KBM-7 (cell line): ENCODE results near the gene MAP4K2.
"Not testable (repeated sequence)": the region's sequence is repeated elsewhere in the genome, so short reads cannot be mapped to it uniquely, and the experiment has no call there.

Experiments used
- DNase-seq: peaks from one replicate; pipeline ENCODE4 v3.0.0-alpha.2; 2015
- in situ Hi-C: fragments of 300-500 bp; cut with MboI; formaldehyde crosslinking; loops from 2 replicates; pipeline ENCODE4 v1.14.3; 2020; ENCODE audit warnings: low sequenced_read_pairs, low pct_unique_long_range_greater_than_20kb, mixed read lengths

MAP4K2 gene

DNA sequence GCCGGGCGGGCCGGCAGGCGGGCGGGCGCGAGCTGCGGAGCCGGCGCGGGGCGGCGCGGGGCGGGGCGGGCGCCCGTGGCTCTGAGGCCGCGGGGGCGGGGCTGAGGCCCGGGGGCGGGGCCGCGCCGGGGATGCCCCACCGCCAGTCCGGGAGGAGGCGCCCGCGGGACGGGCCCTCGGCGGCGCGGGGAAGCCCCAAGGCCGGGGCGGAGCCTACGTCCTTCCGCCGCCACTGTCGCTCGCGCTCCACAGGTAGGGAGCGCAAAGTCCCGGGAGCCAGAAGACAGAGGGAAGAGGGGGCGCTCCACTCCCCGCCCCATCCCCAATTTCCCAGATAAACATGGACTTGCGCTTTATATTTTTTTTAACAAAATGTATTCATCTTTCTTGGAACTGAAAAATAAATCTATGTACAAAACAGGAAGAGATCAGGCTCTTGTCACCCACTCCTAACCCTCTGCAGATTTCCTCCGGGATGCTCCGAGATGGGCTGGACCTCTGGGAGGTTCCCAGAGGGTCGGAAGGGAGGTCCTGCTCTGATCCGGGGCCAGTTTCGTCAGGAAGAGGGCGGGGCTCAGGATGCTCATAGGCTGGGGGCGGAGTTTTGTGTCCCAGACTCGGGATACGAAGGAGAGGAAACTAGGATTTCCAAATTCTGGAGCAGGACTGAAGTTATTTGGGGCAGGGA lies at the start of gene MAP4K2:
Gene MAP4K2 (minus strand): TSS at position 57 of the 688 bp plus-strand sequence. CDS start 65 bp downstream, outside the sequence.
- in situ Hi-C loops, result no loop called here
- peak; percentile 73 for DNase-seq

- in situ Hi-C loops, result no loop called here
- DNase-seq, result no peak
These were observed 48.9 kb upstream of the MAP4K2 start for GRCh38 chr11:64851831-64852351.

DNA sequence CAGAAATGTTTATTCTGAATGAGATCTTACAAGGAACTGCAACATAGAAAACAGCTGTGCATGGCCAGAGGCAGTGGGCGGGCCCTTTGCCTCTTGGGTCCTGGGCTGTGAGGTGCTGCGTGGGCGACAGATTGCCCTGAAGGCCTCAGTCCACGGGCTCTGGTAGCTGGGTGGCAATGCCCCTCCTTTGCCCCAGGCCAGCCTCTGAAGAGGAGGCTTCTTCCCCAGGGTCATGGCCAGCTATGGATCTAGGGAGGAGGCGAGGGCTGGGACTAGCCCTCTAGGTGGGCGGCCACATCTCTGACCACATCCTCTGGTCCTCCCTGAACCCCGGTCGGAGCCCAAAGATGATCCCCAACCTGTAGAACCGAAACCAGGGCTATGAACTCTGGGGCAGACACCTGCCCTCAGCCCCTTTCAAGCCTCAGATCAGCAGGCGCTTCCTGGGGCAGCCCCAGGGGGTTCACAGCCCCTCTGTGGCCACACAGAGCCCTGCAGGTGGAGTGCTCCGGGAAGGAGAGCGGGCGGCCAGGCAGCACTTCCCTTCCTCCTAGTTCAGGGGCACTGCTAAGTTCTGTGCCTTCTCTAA lies 48.1 kb upstream of the MAP4K2 start:
- in situ Hi-C loops, result no loop called here
- DNase-seq, result no peak

DNA sequence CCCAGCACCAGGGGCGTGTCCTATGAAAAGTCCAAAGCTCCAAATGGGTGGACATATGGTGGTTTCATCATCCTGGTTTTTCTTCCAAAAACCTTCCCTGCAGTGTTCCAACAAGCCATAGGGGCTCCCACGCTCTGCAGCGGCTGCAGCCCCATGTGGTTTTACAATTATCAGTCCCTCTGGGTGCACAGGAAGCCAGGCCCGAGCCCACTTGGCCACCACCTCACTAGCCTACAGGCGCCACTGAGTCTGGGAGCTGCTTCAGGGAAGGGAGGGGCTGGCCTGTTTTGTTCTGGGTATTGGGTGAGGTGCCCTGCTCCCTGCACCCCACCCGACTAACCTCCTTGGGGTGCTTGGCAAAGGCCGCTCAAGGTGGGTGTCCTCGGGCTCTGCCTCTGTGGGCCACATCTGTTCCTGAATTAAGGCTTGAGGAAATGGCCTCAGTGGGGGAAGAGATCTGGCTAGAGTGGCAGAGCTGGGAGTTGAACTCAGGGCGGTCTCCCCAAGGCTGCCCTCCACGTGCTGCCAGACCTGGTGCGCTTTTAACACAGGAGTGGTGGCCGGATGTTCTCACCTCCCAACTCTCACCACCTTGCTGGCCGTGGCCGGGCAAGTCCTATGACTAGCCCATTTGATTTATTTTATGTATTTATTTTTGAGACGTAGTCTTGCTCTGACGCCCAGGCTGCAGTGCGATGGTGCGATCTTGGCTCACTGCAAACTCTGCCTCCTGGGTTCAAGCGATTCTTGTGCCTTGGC lies 46.8 kb upstream of the MAP4K2 start:
- no peak for DNase-seq
- in situ Hi-C loops, result no loop called here

DNA sequence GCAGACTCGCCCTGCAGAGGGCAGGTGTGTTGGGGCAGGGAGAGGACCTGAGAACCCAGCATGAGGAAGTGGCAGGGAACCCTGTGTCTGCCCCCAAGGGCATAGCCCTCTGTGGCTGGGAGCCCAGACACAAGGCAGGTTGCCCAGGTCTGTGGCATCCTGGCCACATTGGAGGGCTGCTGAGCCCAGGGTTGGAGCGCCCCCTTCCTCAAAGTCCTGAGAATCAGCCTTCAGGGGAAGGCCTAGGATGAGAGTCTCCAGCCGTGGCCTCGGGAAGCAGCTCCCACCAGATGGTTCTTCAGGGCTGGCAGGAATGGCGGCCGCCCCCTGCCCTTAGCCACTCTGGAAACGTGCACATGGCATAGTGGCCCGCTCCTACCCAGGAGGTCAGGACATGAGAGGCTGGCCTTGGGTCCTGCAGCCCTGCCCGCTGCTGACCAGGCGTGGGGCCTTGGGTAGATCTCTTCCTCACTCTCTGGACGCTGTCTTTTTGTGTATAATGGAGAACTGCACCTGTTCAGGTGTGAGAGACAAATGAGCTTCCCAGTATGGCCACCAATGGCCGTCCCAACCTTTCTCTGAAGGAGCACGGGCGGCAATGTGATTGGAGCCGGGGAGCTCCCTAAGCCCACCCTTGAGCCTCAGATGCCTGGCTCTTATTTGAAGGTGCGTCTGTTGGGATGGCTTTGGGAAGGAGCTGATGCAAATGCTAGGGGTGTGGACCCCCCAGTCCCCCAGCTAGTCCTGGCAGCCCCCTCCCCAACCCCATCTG lies 46.0 kb upstream of the MAP4K2 start:
- in situ Hi-C loops, result no loop called here
- no peak for DNase-seq

DNA sequence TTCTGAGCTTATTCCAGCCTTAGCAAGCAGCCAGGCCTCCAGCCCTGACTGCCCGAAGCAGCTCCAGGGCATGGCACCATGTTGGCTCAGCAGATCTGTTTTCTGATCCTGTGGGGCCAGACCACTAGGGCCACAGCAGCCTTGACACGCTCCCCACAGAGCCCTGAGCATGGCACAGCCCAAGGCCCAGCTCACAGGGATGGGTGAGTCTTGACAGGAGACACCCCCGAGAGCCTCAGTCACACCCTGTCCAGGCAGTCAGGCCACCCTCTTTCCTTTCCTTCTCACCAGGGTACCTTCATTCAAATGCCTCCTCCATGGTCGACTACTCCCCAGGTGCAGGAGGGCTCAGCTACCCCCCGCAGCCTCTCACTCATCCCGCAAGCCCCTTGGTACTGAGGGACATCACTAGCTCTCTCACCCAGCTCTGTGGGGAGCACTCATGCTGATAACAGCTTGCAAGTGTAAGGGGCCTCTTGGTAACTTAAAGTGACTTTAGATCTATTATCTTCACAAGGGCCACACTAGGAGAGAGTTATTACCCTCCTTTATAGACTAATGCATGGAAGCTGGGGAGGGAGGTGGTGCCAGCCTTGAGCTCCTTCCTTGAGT lies 45.3 kb upstream of the MAP4K2 start:
- DNase-seq, result no peak
- in situ Hi-C loops, result no loop called here

GRCh38 chr11:64846998-64847666 lies 44.1 kb upstream of the MAP4K2 start:
- in situ Hi-C loops, result no loop called here

GRCh38 chr11:64845776-64846129 lies 42.7 kb upstream of the MAP4K2 start:
- in situ Hi-C loops, DNase-seq: not testable (repeated sequence)

More at GRCh38 chr11:64846998-64847666, 44.1 kb upstream of the MAP4K2 start:
- peak; percentile 92 for DNase-seq

DNA sequence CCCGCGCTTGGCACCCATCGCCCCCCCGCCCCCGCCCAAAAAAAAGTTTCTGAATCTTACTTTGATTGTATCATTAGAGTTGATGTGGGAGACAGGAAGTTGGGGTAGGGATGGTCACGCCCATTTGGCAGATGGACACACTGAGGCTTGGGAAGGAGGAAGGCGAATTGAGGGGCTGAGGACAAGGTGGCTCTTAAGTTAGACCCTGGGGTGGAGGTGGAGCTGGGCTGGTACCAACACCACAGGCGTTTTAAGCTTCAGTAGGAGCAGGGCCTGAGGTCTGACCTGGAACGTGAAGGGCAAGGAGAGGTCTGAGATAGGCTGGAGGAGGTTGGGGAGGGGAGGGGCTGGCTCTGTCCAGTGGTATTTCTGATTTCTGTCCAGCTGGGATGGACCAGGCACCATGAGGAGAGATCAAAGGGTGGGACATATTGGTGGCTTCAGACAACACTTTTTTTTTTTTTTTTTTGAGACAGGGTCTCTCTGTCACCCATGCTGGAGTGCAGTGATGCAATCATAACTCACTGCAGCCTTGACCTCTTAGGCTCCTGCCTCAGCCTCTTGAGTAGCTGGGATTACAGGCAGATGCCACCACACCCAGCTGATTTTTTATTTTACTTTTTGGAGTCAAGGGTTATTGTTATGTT lies 42.2 kb upstream of the MAP4K2 start:
- in situ Hi-C loops, result no loop called here
- no peak for DNase-seq

- in situ Hi-C loops, result no loop called here
- DNase-seq, result peak; percentile 62
These were observed 41.5 kb upstream of the MAP4K2 start, which contains the start of gene CDC42BPG for GRCh38 chr11:64844330-64845128. TSS of gene CDC42BPG (minus strand) at chr11:64844653. CDS start at chr11:64844569, 84 bp downstream.

- in situ Hi-C loops, result no loop called here
- no peak for DNase-seq
These were observed 40.8 kb upstream of the MAP4K2 start for GRCh38 chr11:64843686-64844329.

DNA sequence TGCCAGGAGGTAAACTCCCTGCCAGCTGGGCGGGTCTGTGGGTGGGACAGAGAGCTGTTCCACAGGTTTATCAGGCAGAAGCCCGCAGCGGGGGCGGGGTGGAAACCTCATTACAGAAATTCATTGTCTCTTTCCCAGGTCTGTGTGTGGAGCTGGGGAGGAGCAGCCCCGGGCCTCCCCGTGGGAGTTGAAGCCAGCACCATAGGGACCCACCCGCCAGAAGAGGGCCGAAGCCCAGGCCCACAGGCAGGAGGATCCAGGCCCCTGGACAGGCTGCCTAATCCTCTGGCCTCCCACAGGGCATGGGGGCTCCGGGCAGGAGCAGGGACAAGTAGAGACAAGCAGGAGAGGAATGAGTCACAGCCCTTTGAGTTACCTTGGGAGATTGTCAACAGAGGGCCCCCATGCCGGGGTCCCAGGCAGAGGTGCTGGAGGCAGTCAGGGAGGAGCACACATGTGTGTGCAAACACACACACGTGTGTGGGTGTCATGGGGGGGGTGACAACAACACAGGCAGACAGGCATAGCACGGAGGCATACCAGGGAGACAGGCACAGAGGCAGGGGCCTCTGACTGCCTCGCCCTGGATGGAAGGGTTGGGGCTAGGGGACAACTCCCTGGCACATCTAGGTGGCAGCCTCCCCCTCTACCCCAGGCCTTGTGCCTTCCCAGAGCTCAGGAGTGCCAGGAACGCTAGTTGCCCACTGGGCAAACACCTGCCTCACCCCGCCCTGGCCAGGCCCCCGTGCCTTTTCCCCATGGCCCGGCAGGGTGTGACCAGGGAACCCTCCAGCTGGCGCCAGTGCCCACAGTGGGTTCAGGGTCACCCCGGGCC lies 40.1 kb upstream of the MAP4K2 start:
- in situ Hi-C loops, result no loop called here
- no peak for DNase-seq

- DNase-seq, result no peak
- in situ Hi-C loops, result no loop called here
These were observed 39.3 kb upstream of the MAP4K2 start for GRCh38 chr11:64842366-64842759.

DNA sequence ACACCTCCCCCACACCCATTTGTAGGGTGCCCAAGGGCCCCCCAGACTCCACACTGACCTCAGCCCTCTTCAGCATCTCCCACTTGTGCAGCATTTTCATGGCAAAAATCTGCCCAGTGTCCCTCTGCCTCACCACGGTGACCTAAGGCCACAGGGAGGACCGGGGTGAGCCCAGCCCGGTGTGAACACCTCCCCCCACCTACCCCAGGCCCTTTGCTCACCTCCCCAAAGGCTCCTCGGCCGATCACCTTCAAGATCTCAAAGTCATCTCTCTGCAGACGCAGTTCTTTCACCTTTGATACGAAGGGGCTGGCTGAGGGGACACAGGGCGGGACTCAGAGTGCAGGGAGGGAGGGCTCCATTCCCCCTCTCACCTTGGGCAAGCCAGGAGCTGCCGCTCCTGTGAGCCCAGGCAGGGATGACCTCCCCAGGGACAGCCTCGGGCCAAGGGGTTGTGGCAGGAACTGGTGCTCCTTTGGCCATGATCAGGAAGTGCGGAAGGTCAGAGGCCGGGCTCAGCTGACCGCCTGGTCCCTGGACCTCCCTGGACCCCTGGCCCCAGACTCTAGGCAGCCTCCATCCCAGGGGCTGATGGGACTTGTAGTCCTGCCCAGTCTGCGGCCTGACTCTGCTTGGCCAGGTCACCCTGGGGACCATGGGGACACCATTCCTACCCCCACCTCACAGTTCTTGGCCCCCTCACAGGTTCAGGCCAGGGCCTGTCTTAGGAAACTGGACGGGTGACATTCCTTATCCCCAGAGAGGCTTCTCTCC lies 38.8 kb upstream of the MAP4K2 start:
- in situ Hi-C loops, result no loop called here
- no peak for DNase-seq
